PFSK-1 (cell line): ENCODE results near the gene FBLN2.

ENCODE experiments used
- FOXP2 ChIP-seq: optimal IDR thresholded peaks from 2 replicates; pipeline ENCODE3; 2011; ENCODE audit warnings: borderline replicate concordance, control low read depth, inconsistent platforms; ENCODE audit not compliant: insufficient read depth; ENCODE audit errors: extremely low read length, extremely low read depth
- POLR2AphosphoS5 ChIP-seq: IDR thresholded peaks from 2 replicates; pipeline ENCODE4 v1.6.1; 2012; ENCODE audit warnings: low read depth, mild to moderate bottlenecking, control low read depth, low read length, moderate library complexity
- REST ChIP-seq, 2 experiments: IDR thresholded peaks; 2 replicates each; pipeline versions ENCODE4 v1.6.1 to v1.8.0; 2011 to 2012; ENCODE audit warnings: low read depth in 2 of 2, low read length in 2 of 2, control low read depth in 1 of 2, inconsistent platforms in 1 of 2, mild to moderate bottlenecking in 1 of 2, moderate library complexity in 1 of 2; ENCODE audit not compliant: insufficient read depth in 1 of 2
- SIN3A ChIP-seq: IDR thresholded peaks from 2 replicates; pipeline ENCODE4 v1.6.1; 2012; ENCODE audit warnings: mild to moderate bottlenecking, low read length, moderate library complexity, borderline replicate concordance; ENCODE audit not compliant: insufficient read depth
- TAF1 ChIP-seq: IDR thresholded peaks from 2 replicates; pipeline ENCODE4 v1.6.1; 2012; ENCODE audit warnings: low read length, control low read depth, borderline replicate concordance; ENCODE audit not compliant: insufficient read depth

GRCh38 chr3:13616359-13616758 is 67.4 kb downstream of the FBLN2 start:
- no peak for TF ChIP-seq FOXP2
- no peak for TF ChIP-seq POLR2AphosphoS5
- no peak for TF ChIP-seq REST (IDR thresholded peaks at IDR 0.05; ENCODE audit: insufficient read depth in 1 of 2, low read depth in 2 of 2, low read length in 2 of 2)
- TF ChIP-seq TAF1: no peak
- TF ChIP-seq SIN3A: no peak
